MV-4-11 (cell line): Measurements from ENCODE around the gene PRCC.

ENCODE experiments used
- DNase-seq: peaks from one replicate; lab custom pipeline; 2025; lab: John Stamatoyannopoulos, UW

PRCC gene, protein sequence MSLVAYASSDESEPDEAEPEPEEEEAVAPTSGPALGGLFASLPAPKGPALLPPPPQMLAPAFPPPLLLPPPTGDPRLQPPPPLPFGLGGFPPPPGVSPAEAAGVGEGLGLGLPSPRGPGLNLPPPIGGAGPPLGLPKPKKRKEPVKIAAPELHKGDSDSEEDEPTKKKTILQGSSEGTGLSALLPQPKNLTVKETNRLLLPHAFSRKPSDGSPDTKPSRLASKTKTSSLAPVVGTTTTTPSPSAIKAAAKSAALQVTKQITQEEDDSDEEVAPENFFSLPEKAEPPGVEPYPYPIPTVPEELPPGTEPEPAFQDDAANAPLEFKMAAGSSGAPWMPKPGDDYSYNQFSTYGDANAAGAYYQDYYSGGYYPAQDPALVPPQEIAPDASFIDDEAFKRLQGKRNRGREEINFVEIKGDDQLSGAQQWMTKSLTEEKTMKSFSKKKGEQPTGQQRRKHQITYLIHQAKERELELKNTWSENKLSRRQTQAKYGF

DNA sequence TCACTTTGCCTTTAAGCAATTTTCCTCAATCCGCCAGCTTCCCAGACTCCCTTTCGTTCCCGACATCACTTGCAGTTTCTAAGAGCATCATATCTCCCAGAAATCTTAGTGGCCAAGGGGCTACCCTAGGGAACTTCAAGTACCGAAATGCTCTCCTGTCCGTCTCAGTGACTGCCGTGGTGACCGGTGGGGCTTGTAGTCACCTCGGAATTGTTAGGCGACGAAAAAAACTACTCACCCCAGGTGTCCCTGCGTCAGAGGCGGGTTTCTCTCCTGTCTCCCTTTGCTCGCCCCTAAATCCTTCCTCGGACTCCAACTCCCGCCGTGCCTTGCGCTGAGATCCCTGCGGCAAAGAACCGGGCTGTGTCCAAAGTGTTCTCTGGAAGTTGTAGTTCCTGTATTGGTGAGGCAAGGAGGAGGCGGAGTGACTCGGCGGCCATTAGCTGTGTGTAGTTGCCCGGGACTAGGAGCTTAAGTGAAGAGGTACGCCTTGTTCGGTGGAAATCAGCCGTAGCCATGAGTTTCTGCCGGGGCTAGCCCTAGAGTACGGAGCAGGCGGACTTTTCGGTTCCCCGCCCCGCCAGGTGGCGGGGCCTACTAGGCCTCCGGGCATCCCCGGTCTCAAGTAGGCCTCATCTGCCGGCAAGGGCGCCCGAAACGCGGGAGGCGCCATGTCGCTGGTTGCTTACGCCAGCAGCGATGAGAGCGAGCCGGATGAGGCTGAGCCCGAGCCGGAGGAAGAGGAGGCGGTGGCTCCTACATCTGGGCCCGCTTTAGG lies at the start of gene PRCC:
Gene PRCC, plus strand, starts transcription at position 435 of the 778 bp plus-strand sequence. Its CDS starts 237 bp downstream, at position 672.
- peak; percentile 100 for DNase-seq

DNA sequence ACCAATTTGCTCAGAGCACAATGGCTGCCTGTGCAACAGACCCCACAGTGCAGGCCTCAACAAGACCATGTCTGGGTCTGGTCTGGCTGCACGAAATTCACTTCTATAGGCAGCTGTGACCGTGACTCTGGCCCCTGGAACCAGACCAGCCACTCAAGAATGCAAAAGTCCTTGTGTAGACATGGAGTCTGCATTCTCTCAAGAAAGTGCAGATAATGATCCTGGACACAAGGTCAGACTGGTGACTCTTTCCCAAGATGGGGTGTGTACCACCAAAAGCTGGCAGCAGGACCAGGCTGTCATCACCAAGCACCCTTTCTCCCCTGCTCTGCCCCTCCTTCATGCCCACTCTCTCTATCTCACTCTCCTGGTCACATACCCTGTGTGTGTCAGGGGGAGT lies 46.2 kb upstream of the PRCC start:
- DNase-seq: no peak

GRCh38 chr1:156721535-156721934 lies 45.8 kb upstream of the PRCC start:
- no peak for DNase-seq

DNA sequence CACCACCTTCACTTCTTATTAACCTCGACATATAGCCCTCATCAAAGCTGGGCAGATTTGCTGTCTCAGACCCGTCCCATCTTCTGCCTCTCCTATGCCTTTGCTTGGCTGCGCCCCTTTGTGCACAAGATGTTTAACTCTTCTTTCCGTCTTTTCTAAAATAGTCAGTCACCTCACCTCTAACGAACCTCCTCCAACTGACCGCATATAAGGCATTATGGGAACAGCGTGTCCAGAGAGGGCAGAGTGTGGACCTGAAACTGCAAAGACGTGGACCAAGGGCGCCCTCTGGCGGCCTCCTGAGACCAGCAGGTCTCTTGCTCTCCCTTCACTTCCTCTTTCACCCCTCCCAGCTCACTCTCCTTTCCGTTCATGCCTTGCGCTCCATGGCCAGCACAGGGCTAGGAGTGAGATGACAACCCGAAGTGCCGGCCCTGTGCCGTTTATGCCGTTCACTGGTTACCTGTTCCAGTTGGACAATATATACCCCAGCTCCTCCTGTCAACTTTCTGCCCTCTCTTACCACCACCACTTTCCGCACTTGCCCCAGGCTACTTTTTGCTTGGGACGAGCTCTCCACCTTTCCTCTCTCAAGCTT lies 41.6 kb upstream of the PRCC start:
- peak; percentile 88 for DNase-seq

- DNase-seq: peak; percentile 71
Measured at GRCh38 chr1:156726549-156727226, 40.6 kb upstream of the PRCC start.

DNA sequence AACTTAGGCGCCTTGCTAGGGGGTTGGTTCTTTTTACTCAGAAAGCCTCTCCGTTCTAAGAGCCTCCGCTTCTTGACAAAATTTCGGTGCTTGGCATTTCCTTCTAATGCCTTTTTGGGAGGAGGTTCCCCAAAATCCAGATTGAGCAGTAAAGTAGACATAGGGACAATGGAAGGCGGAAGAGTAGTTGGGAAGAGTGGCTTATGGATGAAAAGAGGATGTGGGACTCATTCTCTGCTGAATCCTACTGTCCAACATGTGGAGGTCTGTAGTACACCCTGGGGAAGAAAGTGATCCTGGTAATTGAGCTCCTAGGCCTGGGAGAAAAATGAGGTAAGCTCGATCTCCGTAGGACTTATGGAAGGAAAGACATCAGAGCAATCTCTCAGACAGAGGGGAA lies 39.8 kb upstream of the PRCC start:
- peak; percentile 27 for DNase-seq

DNA sequence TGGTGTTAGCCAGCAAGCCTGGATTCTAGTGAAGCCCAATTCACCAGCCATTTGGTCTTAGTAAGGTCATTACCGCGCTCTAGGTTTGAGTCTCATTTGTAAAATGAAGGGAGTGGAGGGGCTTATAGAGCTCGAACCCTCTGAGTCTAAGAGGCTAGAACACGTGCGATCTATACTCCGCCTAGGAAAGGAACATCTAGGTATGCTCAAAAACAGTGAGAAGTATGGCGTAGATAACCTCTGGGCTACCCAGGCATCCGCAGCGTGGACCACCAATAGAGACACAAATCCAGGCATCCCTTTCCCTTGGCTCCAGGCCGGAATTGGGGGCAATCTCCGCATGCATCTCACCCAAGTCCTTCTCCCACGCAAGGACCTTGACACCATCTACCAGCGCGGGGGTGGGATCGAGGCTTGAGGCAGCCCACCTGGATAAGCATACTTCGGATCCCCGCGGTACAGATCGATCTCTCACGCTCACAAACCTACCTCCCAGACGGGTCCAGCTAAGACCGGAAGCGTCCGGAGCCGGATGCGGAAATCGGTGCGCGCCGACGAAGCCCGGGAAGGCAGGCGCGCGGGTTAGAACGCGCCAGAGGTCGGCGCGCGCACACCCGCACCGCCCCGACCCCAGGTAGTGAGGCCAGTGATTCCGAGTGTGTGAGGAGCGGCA lies 39.3 kb upstream of the PRCC start, which contains the start of gene METTL25B:
Gene METTL25B, plus strand, starts transcription at position 544 of the 673 bp plus-strand sequence. CDS start 636 bp downstream, outside the sequence.
- peak; percentile 78 for DNase-seq

GRCh38 chr1:156728599-156729462 lies 38.5 kb upstream of the PRCC start, which contains the start of gene ISG20L2:
ISG20L2 (minus strand) TSS chr1:156728766; CDS start chr1:156727652, 1,114 bp downstream.
- DNase-seq: peak; percentile 98

DNA sequence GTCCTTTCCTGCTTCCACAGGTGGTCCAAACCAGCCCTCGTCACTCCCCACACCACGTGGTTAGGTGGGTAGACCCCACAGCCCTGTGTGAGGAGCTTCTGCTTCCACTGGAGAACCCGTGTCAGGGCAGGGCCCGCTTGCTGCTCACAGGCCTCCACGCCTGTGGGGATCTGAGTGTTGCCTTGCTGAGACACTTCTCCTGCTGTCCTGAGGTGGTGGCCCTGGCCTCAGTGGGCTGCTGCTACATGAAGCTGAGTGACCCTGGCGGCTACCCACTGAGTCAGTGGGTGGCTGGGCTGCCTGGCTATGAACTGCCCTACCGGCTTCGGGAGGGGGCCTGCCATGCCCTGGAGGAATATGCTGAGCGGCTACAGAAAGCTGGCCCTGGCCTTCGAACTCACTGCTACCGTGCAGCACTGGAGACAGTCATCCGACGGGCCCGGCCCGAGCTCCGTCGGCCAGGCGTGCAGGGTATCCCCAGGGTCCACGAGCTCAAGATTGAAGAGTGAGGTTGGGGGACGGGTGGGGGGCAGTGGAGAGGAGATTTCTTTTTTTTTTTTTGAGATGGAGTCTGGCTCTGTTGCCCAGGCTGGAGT lies 33.2 kb upstream of the PRCC start:
- no peak for DNase-seq

DNA sequence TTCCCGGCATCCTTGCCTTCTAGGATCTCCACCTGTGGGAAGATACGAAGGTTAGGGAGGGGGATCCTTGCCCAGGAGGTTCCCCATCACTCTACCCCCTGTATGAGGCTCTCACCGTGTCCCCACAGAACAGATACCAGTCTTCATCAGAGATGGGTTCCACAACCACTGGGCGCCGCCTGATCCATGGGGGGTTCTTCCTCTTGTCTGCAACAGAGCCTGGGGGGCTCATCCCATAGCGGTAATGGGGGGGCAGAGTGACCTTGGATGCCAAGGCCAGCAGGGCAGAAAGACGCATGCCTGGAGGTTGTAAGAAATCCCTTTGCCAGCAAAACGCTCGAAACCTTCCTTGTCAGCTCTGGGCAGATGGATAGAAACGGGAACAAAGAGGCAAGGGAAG lies 28.9 kb upstream of the PRCC start:
- DNase-seq: no peak

- DNase-seq: no peak
Measured at GRCh38 chr1:156738916-156739315, 28.4 kb upstream of the PRCC start.

GRCh38 chr1:156740237-156740740 lies 27.0 kb upstream of the PRCC start:
- no peak for DNase-seq

DNA sequence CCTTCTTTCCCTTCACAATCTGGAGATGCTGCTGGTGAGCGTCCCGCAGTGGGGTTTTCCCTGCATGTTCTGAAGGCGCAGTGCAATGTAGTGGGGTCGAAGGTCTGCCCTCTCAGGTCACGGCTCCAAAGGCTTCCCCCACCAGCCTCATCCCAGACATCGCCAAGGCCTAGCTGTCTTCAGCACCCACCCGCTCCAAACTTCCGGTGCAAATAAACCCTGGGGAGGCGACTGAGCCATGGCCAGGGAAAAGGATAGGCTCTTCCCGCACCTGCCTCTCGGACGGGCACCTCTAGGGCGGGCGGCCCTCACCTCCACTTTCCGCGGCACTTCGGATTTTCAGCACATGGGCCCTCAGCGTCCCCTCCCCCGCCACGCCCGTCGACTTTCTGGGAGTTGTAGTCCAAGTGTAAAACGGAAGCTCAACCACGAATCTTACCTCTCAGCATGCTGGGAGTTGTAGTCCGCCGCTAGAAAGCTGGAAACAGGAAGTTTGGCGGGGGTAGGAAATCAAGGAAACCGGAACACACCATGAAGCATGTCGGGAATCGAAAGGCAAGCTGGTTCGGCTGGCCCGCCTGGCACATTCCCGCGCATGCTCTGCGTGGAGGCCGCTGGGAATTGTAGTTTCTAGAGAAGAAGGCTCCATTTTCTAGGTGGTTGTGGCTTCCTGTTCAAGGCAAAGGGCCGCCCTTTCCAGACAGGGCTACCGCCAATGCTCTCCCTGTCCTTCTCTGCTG lies 26.4 kb upstream of the PRCC start, which contains the start of gene MRPL24:
Gene MRPL24, minus strand, starts transcription at position 348 of the 740 bp plus-strand sequence. CDS start 2,384 bp downstream, outside the sequence.
- DNase-seq: peak; percentile 100

DNA sequence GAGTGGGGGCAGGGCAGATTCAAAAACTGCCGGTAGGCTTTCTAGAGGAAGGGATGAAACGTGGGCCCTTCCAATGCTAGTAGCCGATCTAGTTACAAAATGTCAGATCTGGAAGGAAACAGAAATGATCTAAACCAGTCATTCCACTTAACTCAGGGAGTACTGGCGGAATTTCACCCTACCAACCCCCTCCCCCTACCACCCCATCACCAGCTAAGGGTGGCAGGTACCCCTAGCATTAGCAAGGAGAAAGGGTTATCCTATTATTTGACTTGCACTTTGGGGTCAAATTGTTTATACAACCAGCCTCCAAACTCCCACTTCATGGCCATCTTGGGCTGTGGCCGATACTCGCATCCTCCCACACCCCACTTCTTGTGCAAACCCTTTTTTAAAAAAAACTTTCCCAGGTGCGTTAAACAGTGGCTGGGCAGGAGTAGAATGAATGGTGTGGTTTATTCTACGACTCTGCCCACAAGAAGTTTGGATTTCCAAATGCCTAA lies 25.8 kb upstream of the PRCC start:
- no peak for DNase-seq

GRCh38 chr1:156742017-156742416 lies 25.3 kb upstream of the PRCC start:
- DNase-seq: no peak

DNA sequence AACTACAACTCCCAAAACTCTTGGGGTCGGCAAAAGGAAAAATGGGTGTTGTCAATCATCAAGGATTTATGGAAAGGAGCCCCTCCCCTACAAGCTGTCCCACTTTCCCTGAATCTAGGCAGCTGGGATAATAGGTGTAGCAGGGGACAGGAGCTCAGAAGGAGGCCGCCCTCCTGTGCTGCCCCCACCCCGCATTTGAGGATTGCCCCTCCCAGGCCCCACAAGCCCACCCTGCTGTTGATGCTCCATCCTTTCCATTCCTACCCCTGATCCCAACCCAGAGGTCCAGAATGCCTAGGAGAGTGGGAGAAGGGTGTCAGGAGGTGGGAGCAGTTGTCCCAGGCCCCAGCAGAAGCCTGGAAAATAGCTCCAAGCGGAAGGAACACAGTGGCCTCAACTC lies 24.5 kb upstream of the PRCC start:
- no peak for DNase-seq

DNA sequence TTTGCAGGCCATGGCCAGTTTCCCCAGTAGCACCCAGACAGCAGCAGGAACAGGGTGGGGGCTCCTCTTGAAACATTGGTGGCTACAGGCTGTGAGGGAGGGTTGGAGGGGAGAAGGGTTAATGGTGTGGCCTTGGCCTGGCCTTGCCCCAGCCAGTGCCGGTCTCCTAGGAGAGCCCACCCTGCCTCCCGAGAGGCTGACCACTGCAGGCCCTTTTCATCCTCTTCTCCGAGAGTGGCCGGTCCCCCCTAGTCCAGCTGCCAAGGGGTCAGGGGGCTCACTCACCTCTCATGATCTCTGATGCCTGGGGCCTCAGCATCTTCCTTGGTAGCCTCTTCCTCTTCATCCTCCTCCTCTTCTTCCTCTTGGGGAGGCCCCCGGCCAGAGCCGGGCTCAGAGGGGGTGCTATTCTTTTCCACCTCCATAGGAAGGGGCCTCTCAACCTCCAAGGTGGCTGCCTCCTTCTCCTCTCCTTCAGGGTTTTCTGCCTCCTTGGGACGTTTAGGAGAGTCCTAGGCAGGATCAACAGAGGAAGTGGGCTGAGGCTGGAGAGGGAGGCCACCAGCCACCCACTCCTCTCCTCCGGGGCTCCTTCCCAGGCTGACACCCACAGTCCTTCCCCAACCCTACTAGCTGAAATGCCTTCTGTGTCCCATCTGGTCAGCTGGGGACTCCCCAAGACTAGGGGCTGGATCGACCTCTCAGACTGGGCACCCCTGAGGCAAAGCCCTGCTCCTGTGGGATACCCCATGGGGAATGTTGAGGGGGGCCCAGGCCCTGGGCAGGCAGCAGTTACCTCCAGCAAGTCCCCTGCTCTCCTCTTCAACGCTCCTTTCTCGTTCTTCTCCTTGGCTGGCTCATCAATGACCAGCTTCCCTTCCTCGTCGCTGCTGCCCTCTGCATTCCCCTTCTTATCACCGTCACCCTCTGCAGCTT lies 23.7 kb upstream of the PRCC start:
- DNase-seq: no peak
